Measurements from ENCODE around the gene IRF9.

The IRF9 gene

DNA sequence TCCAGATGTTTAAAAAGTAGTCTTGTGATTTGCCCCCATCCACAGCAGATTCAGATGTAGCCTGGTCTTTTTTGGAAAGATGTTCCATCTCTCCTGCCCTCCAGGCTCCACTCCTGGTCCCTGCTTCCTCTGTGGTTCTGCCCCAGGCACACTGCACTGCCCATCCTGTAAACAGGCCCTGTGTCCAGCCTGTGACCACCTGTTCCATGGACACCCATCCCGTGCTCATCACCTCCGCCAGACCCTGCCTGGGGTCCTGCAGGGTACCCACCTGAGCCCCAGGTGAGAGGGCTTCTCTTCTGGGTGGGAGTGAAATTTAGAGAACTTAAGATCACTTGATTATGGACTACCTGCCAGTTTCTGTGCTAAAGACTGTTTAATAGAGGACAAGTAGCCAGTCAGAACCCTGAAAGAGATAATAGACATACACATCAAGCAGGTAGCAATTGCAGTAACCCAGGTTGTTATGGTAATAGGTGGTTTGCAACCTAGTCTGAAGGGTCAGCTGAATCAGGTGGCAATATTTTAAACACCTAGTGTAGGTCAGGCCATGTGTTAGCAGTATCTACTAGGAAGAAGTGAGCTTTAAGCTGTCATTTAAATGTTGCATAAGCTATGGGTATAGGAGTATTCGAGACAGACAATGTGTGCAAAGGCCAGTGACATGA is 11.6 kb upstream of the IRF9 start:
- no peak for DNase-seq

DNA sequence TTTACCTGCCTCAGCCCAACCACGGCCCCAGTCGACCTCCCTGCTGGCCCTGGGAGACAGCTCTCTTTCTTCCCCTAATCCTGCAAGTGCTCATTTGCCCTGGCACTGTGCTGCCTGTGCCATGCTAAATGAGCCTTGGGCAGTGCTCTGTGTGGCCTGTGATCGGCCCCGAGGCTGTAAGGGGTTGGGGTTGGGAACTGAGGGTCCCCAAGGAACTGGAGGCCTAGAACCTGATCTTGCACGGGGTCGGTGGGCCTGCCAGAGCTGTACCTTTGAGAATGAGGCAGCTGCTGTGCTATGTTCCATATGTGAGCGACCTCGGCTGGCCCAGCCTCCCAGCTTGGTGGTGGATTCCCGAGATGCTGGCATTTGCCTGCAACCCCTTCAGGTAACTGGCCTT is 11.0 kb upstream of the IRF9 start:
- DNase-seq, result no peak

DNA sequence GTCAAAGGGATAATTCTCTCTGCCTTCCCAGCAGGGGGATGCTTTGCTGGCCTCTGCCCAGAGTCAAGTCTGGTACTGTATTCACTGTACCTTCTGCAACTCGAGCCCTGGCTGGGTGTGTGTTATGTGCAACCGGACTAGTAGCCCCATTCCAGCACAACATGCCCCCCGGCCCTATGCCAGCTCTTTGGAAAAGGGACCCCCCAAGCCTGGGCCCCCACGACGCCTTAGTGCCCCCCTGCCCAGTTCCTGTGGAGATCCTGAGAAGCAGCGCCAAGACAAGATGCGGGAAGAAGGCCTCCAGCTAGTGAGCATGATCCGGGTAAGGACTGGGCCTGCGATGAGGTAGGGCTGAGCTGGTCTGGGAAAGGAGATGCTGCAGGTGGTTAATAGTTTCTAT is 10.5 kb upstream of the IRF9 start:
- no peak for DNase-seq

DNA sequence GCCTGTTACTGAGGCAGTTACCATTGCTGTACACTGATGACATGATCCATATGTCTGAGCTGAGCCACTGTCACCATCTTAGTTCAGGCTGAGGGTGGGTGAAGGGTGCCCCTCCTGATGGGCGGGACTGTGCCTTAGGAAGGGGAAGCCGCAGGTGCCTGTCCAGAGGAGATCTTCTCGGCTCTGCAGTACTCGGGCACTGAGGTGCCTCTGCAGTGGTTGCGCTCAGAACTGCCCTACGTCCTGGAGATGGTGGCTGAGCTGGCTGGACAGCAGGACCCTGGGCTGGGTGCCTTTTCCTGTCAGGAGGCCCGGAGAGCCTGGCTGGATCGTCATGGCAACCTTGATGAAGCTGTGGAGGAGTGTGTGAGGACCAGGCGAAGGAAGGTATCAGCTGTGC is 10.1 kb upstream of the IRF9 start:
- no peak for DNase-seq

DNA sequence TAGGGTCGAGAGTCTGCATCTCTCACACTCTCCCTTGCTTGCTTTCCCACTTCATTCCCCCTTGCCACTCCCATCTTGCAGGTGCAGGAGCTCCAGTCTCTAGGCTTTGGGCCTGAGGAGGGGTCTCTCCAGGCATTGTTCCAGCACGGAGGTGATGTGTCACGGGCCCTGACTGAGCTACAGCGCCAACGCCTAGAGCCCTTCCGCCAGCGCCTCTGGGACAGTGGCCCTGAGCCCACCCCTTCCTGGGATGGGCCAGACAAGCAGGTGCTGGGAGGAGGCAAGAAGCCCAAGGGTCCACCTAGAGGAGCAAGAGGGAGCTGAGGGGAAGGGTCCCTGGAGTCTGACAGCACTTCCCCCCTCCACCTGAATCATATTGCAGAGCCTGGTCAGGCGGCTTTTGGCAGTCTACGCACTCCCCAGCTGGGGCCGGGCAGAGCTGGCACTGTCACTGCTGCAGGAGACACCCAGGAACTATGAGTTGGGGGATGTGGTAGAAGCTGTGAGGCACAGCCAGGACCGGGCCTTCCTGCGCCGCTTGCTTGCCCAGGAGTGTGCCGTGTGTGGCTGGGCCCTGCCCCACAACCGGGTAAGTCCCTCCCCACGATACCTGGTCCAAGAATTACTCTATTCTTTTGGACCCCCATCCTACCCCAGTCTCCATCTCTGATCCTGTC is 9.5 kb upstream of the IRF9 start:
- no peak for DNase-seq

DNA sequence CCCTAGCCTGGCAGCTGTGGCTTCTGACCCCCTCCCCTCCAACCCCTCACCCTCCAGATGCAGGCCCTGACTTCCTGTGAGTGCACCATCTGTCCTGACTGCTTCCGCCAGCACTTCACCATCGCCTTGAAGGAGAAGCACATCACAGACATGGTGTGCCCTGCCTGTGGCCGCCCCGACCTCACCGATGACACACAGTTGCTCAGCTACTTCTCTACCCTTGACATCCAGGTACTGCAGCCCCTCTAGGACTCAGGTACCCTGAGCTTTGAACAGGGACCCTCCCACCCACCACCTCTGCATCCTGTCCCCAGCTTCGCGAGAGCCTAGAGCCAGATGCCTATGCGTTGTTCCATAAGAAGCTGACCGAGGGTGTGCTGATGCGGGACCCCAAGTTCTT is 6.0 kb upstream of the IRF9 start:
- no peak for DNase-seq

DNA sequence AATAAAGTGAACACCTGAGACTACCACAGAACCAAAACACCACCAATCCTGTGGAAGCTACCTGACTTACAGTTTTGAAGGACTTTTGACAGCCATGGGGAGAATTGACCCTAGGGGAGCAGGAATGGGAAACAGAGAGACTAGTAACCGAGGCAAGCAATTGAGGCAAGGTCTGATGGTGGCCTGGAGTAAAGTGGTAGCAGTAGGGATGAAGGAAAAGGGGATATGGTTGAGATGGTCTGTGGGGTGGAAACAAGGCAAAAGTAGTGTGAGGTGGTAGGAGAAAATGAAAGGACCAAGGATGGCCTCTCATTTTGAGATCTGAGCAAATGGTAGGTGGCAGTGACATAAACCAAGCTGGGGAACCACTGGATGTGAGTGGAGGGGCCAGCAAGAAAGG is 4.2 kb upstream of the IRF9 start:
- no peak for DNase-seq

DNA sequence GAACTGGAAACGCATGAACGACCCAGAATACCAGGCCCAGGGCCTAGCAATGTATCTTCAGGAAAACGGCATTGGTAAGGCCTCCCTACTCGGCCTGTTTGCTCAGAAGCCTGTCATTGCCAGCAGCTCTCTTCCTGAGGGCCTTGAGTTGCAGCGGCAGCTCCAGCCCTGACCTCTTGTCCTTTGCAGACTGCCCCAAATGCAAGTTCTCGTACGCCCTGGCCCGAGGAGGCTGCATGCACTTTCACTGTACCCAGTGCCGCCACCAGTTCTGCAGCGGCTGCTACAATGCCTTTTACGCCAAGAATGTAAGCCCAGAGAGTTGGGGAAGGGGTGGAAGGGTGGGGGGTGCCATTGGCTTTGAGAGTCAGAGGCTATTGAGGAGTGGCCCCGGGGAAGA is 3.7 kb upstream of the IRF9 start:
- DNase-seq, result no peak

DNA sequence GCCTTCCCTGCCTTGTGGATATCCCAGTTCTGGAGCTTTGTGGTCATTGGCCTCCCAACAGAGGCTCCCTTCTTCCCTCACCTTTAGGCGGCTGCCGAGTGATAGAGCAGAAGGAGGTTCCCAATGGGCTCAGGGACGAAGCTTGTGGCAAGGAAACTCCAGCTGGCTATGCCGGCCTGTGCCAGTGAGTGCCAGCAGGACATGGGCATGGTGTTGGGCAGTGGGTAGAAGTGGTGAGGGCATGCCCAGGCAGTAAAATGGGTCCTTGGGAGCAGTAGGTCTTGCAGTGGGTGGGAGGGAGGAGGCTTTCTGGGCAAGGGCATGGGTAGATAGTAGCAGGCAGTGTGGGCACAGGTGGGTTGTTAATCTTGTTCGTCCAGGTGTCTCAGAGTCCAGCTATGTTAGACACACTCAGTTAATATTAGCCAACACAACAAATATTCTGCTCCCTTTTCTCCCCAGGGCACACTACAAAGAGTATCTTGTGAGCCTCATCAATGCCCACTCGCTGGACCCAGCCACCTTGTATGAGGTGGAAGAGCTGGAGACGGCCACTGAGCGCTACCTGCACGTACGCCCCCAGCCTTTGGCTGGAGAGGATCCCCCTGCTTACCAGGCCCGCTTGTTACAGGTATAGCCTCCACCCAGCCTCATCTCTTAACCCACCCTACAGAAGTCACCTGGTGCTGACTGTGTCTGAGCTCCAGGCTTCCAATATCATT is 1.1 kb upstream of the IRF9 start:
- no peak for DNase-seq

DNA sequence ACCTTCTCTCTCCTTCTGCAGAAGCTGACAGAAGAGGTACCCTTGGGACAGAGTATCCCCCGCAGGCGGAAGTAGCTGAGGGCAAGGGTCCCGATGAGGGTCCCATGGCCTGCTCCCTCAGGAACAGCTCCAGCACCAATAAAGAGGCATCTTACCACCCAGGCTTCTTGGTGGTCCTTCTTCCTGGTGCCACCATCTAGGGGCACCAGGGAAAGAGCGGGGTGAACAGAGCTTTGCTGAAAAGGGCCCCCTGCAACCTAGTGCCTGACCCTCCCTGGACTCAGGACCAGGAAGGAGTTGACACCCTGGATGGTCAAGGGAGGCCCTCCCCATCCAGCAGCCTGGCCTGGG is 591 bp upstream of the IRF9 start:
- DNase-seq, result no peak

DNA sequence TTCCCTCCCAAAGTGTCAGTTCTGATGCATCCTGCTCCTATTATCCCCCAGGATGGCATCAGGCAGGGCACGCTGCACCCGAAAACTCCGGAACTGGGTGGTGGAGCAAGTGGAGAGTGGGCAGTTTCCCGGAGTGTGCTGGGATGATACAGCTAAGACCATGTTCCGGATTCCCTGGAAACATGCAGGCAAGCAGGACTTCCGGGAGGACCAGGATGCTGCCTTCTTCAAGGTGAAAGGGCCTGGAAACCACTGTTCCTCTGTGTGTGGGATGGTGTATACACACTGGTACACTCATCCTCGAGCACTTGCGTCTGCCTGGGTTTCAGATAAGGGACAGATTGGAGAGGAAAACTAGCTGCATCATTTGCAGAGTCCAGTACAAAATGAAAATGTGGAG is 1.0 kb downstream of the IRF9 start:
- no peak for DNase-seq

DNA sequence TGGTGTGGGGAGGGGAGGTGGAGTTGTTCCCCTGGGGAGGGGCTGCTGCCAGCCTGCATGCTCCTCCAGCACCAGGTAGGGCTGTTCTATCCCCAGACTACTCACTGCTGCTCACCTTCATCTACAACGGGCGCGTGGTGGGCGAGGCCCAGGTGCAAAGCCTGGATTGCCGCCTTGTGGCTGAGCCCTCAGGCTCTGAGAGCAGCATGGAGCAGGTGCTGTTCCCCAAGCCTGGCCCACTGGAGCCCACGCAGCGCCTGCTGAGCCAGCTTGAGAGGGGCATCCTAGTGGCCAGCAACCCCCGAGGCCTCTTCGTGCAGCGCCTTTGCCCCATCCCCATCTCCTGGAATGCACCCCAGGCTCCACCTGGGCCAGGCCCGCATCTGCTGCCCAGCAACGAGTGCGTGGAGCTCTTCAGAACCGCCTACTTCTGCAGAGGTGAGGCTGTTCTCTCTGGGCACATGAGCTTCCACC is 3.5 kb downstream of the IRF9 start:
- DNase-seq, result no peak

DNA sequence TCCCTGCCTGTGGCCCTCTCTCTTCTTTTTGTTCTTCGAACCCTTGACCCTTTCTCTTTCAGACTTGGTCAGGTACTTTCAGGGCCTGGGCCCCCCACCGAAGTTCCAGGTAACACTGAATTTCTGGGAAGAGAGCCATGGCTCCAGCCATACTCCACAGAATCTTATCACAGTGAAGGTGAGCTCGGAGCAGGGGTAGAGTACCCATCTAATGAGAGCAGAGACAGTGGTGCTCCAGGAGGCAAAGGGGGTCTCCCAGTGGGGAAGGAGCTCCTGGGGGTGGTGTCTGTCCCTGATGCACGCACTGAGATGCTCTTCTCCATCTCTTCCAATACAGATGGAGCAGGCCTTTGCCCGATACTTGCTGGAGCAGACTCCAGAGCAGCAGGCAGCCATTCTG is 4.7 kb downstream of the IRF9 start:
- no peak for DNase-seq

DNA sequence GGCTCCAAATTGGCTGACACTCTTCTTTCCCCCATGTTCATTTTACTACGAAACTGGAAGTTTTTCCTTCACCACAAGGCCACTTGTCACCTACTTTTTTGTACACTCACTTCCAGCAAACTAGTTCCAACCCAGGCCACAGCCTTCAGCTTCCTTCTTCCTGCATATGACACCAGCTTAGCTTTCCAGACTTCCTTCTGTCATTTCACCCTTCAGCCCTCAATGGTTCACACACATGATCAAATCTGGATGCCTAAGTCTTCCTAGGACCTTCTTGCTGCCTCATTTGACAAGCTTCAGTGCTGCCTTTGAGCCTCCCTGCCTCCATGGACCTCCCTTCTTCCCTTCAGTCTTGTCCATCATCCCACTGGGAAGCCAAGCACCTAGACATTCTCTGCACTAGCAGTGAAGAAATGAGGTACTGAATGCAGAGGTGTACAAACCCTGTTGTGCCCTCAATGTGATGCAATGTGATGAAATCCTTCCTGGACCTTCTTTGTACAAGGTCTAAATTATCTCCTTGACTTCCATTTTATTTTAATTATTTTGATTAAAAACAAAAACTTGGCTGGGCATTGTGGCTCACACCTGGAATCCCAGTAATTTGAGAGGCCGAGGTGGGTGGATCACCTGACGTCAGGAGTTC is 6.5 kb downstream of the IRF9 start:
- DNase-seq, result no peak

DNA sequence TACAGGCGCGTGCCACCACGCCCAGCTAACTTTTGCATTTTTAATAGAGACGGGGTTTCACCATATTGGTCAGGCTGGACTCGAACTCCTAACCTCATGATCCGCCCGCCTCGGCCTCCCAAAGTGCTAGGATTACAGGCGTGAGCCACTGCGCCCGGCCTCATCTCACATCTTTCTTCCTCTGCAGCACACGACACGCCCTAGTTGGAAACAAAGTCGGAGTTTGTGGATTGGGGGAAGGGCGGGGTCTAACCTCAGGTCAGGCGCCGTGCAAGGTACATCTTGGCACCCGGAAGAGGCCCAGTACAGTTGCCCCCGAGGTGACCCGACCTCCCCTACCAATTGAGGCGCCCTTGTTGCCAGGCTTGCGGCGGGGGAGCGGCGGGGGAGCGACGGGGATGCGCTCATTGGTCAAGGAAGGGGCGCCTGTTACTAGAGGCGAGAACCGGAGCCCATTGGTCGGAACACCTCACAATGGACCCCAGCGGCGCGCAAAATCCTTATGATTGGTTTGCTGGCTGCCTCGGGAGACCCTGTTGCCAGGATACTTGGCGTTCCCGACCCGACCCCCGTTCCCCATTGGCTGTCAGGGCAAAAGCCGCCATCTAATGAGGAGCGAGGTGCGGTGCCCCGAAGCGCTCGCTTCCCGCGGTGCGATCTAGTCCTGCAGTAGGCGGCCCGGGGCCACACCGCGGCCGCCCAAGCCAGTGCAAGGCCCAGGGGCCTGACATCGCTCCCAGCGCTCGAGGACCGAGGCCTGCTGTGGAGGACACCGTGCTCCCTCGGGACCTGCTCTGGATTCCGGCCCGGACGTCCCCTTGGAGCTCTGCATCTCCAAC is 10.6 kb downstream of the IRF9 start, which contains the start of gene REC8:
Gene REC8 (plus strand): TSS at position 659 of the 839 bp plus-strand sequence. CDS start 473 bp downstream, outside the sequence.
- peak; percentile 100 for DNase-seq

DNA sequence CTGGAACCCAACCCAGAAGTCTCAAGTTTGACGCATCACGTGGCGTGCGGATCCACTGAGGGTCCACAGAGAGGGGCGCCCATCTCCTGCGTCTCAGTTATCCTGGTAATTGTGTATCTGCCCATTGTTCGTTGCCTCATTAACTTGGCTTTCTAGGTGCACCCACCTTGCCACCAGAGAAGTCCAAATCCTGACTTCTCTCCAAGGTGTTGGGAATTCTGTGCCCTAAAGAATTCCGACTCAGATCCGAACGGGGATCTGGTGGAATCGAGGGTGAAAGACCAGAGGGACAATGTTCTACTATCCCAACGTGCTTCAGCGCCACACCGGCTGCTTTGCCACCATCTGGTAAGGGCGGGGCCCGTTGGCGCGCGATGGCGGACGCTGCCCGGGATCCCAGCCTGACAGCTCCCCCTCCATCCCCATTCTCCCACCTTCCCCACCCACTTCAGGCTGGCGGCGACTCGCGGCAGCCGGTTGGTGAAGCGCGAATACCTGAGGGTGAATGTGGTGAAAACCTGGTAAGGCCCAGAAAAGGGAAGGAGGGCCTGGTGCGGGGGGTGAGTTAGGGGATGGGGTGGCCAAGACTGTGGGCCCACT is 11.3 kb downstream of the IRF9 start:
- peak; percentile 63 for DNase-seq

DNA sequence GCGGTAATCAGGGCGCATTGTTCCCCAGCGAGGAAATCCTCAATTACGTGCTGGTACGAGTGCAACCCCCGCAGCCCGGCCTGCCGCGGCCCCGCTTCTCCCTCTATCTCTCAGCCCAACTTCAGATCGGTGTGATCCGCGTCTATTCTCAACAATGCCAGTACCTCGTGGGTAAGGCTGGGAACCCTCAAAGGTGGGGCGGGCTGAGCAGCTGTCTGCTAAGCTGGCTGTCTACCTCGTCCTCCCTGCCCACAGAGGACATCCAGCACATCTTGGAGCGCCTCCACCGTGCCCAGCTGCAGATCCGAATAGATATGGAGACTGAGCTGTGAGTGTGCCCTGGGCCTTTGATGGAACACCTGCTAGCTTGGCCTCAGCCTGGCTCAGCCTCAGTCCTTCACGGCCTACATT is 11.8 kb downstream of the IRF9 start:
- no peak for DNase-seq

DNA sequence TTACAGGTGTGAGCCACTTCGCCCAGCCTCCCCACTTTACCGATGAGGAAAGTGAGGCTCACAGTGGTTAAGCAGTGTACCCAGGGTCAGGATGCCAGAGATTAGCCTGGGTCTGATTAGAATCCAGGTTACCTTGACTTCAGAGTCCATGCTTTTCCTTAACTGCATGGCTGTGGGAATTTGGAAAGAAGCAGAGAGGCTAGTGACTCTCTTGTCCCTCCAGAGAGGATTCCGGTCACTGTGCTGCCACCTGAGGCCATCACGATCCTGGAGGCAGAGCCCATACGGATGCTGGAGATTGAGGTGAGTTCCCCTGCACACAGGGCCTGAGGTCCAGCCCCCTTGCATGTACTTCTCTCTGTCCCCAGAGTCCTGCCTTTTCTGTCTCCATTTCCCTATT is 15.5 kb downstream of the IRF9 start:
- DNase-seq, result no peak

DNA sequence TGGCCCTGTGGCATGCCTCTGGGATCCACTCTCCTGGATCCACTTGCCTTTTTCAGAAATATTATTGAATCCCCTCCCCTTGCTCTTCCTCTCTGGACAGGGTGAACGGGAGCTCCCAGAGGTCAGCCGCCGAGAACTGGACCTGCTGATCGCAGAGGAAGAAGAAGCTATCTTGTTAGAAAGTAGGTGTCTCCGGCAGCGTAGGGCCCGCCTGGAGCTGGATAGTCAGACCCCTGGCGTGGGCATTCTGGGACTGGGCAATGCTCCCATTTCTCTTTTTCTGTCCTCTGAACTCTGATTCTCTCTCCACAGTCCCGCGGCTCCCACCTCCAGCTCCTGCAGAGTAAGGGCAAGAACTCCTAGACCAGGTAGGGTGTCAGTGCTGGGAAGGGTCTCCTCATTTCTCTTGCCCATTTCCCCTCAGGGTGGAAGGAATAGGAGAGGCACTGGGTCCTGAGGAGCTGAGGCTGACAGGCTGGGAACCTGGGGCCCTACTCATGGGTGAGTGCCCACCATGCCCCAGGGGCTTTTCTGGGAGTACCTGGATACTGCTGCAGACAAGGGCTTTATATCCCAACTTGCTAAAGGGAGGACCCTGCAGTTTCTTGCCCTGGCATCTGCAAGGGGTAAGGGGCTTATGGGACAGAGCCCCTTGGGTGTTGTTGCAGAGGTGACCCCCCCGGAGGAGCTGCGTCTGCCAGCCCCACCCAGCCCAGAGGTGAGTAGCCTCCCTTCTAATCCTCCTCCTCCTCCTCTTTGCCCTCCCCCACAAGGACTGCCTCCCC is 16.2 kb downstream of the IRF9 start:
- DNase-seq, result no peak

DNA sequence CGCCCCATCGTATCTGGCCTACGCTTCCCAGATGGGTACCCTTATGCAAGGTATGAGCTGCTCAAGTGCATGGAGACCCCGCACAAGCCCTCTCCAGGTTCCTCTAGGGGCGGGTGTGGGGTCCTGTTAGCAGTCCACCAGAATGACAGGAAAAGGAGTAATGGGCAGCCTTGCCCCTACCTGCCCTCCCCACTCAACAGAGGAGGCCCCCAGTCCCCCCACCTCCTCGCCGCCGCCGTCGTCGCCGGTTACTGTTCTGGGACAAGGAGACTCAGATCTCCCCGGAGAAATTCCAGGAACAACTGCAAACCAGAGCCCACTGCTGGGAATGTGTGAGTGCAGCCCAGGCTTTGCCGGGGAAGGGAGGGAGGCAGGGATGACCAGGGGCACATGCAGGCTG is 16.8 kb downstream of the IRF9 start:
- no peak for DNase-seq

DNA sequence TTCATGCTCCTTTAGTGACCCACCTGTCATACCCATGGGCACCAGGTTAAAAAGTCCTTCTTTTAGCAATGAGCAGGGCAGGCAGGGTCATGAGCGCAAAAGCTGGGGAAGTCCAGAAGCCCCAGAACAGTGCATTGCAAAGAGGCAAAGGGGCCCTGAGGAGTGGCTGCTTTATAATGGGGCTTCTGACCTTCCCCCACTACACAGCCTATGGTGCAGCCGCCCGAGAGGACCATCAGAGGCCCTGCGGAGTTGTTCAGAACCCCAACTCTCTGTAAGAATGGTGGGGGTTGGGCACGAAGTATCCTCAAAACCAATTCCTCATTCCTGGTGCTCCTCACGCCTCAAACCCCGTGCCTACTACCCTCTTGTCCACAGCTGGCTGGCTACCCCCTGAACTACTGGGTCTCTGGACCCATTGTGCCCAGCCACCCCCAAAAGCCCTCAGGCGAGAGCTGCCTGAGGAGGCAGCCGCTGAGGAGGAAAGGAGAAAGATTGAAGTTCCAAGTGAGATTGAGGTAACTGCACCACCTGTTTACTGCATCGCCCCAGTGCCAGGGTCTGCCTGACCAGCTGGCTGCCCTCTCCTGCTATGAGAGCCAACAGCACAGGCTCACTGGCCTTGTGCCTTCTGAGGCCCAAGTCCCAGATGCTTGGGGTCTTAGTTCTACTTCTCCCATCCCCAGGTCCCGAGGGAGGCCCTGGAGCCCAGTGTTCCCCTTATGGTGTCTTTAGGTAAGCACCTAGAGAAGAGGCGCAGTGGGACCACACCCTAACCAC is 17.5 kb downstream of the IRF9 start:
- DNase-seq, result no peak
